Stimulated activated CD8-positive, alpha-beta memory T cell treated with anti-CD3 and anti-CD28 coated beads, Interleukin-7, amount 100 ng/mL, for 1 hour (primary cell): ENCODE data around the gene TENT4B.
"Not testable (repeated sequence)": the region's sequence is repeated elsewhere in the genome, so short reads cannot be mapped to it uniquely, and the experiment has no call there.

Source experiments
- DNase-seq, 2 donors: peaks; one replicate each; pipeline ENCODE4 v3.0.0-alpha.2; 2020; ENCODE audit warnings: low read depth in 2 of 2

TENT4B gene

GRCh38 chr16:50234771-50235556, 81.9 kb downstream of the TENT4B start:
- no peak for DNase-seq

- no peak for DNase-seq
Observed at GRCh38 chr16:50235581-50235980, 82.5 kb downstream of the TENT4B start.

- no peak for DNase-seq
Observed at GRCh38 chr16:50238314-50238713, 85.2 kb downstream of the TENT4B start.

GRCh38 chr16:50238868-50239301, 85.8 kb downstream of the TENT4B start:
- no peak for DNase-seq

- DNase-seq = not testable (repeated sequence)
Observed at GRCh38 chr16:50243024-50243423, 89.9 kb downstream of the TENT4B start.

GRCh38 chr16:50244140-50244503, 91.0 kb downstream of the TENT4B start:
- DNase-seq = no peak

- no peak for DNase-seq
Observed at GRCh38 chr16:50244504-50245416, 91.7 kb downstream of the TENT4B start.

- peak in 1 of 2 donors; percentile 27 for DNase-seq
Observed at GRCh38 chr16:50245417-50246298, 92.6 kb downstream of the TENT4B start.

- DNase-seq = no peak
Observed at GRCh38 chr16:50246299-50247122, 93.4 kb downstream of the TENT4B start.

GRCh38 chr16:50247123-50247905, 94.2 kb downstream of the TENT4B start:
- no peak for DNase-seq

GRCh38 chr16:50247906-50248608, 95.0 kb downstream of the TENT4B start:
- DNase-seq = no peak

GRCh38 chr16:50248845-50249244, 95.7 kb downstream of the TENT4B start:
- DNase-seq = no peak

GRCh38 chr16:50251375-50252081, 98.4 kb downstream of the TENT4B start:
- no peak for DNase-seq

GRCh38 chr16:50252082-50252611, 99.0 kb downstream of the TENT4B start:
- no peak for DNase-seq

- DNase-seq = no peak
Observed at GRCh38 chr16:50252874-50253513, 99.9 kb downstream of the TENT4B start.

GRCh38 chr16:50253514-50253910, 100.4 kb downstream of the TENT4B start:
- no peak for DNase-seq

- DNase-seq = no peak
Observed at GRCh38 chr16:50254072-50254471, 101.0 kb downstream of the TENT4B start.

GRCh38 chr16:50255538-50255937, 102.4 kb downstream of the TENT4B start:
- no peak for DNase-seq
